Lower lobe of right lung (tissue), 2 donors: ENCODE data around the gene LMLN. TPM values are rescaled to one million over a fixed set of nuclear protein-coding genes. Genes with fewer than 3 reads are reported as not detected.

Experiments used
- ATAC-seq, 2 donors: fragments of 200-7000 bp; cut with Tn5 transposase; one replicate each; pipeline ENCODE4 v1.9.1; 2020 to 2022; ENCODE audit warnings: mild to moderate bottlenecking in 2 of 2, moderate library complexity in 2 of 2
- DNase-seq: peaks from one replicate; pipeline ENCODE4 v3.0.0-alpha.2; 2020
- H3K27ac ChIP-seq: fragments of 200-600 bp; one replicate; pipeline ENCODE4 v1.8.0; 2022
- H3K27me3 ChIP-seq: fragments of 200-600 bp; one replicate; pipeline ENCODE4 v1.8.0; 2022; ENCODE audit warnings: low read depth
- H3K36me3 ChIP-seq: fragments of 200-600 bp; one replicate; pipeline ENCODE4 v1.8.0; 2022; ENCODE audit warnings: mild to moderate bottlenecking
- H3K4me1 ChIP-seq: fragments of 200-600 bp; one replicate; pipeline ENCODE4 v1.8.0; 2022
- H3K4me3 ChIP-seq: fragments of 200-600 bp; one replicate; pipeline ENCODE4 v1.8.0; 2022; ENCODE audit warnings: mild to moderate bottlenecking
- H3K9me3 ChIP-seq: fragments of 200-600 bp; one replicate; pipeline ENCODE4 v1.8.0; 2022
- CTCF ChIP-seq: fragments of 200-600 bp; IDR thresholded peaks from one replicate; pipeline ENCODE4 v1.8.0; 2022; ENCODE audit warnings: antibody characterized with exemption, mild to moderate bottlenecking
- intact Hi-C: fragments of 100-400 bp; cut with DNase I; formaldehyde crosslinking; loops from one replicate; pipeline ENCODE4 v1.11.0; 2022
- total RNA-seq: library from RNA; stranded (reverse); fragmentation: NEBNext Ultra II Directional; extraction: Animal tissue kit (Norgen Biotek cat#: 25700); gene quantifications from one replicate; pipeline ENCODE4 v1.2.1, GENCODE V29; 2021
- donor health status: DM: no; HTN: yes; CAD: no; lungs with severe emphysema.

The LMLN gene
- total RNA-seq, 1 donor from 2014 or later = 12.3 TPM

- ATAC-seq (no peak), DNase-seq (no peak)
- H3K27me3 ChIP-seq = no peaks in the 10 kb centered on the region
- TF ChIP-seq CTCF = no peak
- no peaks in the 10 kb centered on the region for H3K9me3 ChIP-seq
- no peaks in the 10 kb centered on the region for H3K4me1 ChIP-seq
- H3K4me3 ChIP-seq = no peak overlapping the region
- H3K36me3 ChIP-seq = no peaks in the 10 kb centered on the region
- intact Hi-C loops = no loop called here
- H3K27ac ChIP-seq = no peak overlapping the region
Measured at GRCh38 chr3:198028718-198029117, 68.7 kb downstream of the LMLN start.

GRCh38 chr3:198030125-198030524 is 70.1 kb downstream of the LMLN start:
- no peaks in the 10 kb centered on the region for H3K4me1 ChIP-seq
- intact Hi-C loops = no loop called here
- peak in 1 of 2 donors; percentile 58 for ATAC-seq
- no peak for TF ChIP-seq CTCF
- no peak overlapping the region for H3K27ac ChIP-seq
- H3K9me3 ChIP-seq = no peaks in the 10 kb centered on the region
- DNase-seq = no peak
- no peaks in the 10 kb centered on the region for H3K36me3 ChIP-seq
- no peak overlapping the region for H3K4me3 ChIP-seq
- no peaks in the 10 kb centered on the region for H3K27me3 ChIP-seq

- TF ChIP-seq CTCF = no peak
- DNase-seq = no peak
- Histone ChIP-seq H3K36me3 (no peaks in the 10 kb centered on the region), H3K4me1 (no peaks in the 10 kb centered on the region), H3K27me3 (no peaks in the 10 kb centered on the region), H3K27ac (no peak overlapping the region), H3K9me3 (no peaks in the 10 kb centered on the region), H3K4me3 (no peak overlapping the region)
- ATAC-seq = no peak
- intact Hi-C loops = no loop called here
Measured at GRCh38 chr3:198030726-198031125, 70.7 kb downstream of the LMLN start.

- no peak for ATAC-seq
- no peaks in the 10 kb centered on the region for H3K4me1 ChIP-seq
- TF ChIP-seq CTCF = no peak
- intact Hi-C loops = no loop called here
- no peak overlapping the region for H3K4me3 ChIP-seq
- DNase-seq = no peak
- no peak overlapping the region for H3K27ac ChIP-seq
- no peaks in the 10 kb centered on the region for H3K27me3 ChIP-seq
- no peaks in the 10 kb centered on the region for H3K36me3 ChIP-seq
- no peaks in the 10 kb centered on the region for H3K9me3 ChIP-seq
Measured at GRCh38 chr3:198032039-198032936, 72.3 kb downstream of the LMLN start.

- ATAC-seq = no peak
- Histone ChIP-seq H3K36me3 (no peaks in the 10 kb centered on the region), H3K9me3 (no peaks in the 10 kb centered on the region), H3K4me1 (no peaks in the 10 kb centered on the region), H3K27ac (no peak overlapping the region), H3K4me3 (no peak overlapping the region), H3K27me3 (no peaks in the 10 kb centered on the region)
- no peak for TF ChIP-seq CTCF
- DNase-seq = no peak
- intact Hi-C loops = no loop called here
Measured at GRCh38 chr3:198043119-198043518, 83.1 kb downstream of the LMLN start.
